PC-3 (cell line): ENCODE results near the gene STX18. TPM values are rescaled to one million over a fixed set of nuclear protein-coding genes. Genes with fewer than 3 reads are reported as not detected.
A peak's percentile ranks its signal among the peaks of the same experiment; 100 is the strongest.

Experiments
- ATAC-seq: fragments of 200-7000 bp; cut with Tn5 transposase; 2 replicates; pipeline ENCODE4 v1.9.1; 2020; ENCODE audit warnings: mild to moderate bottlenecking, moderate library complexity
- BruUV-seq: library from RNA; stranded (reverse); fragments of 400-500 nt; replicated peaks from 2 replicates; lab custom pipeline; 2021; lab: Mats Ljungman, UMichigan
- CTCF ChIA-PET: fragments of 300-600 bp; sonication (Branson Sonifier 250); formaldehyde crosslinking; loops from one replicate; lab custom pipeline; 2022; ENCODE audit warnings: antibody characterized with exemption; lab: Charles Lee
- POLR2A ChIA-PET: fragments of 300-600 bp; sonication (Branson Sonifier 250); formaldehyde crosslinking; loops from one replicate; lab custom pipeline; 2022; ENCODE audit warnings: antibody characterized with exemption; ENCODE audit not compliant: unreplicated experiment; lab: Charles Lee
- DNase-seq: peaks from one replicate; pipeline ENCODE4 v3.0.0-alpha.2; 2015
- H2AFZ ChIP-seq: fragments of 300-600 bp; sonication (generic); 2 replicates; pipeline ENCODE4 v1.6.0; 2016; ENCODE audit warnings: antibody characterized with exemption, low read length
- H3F3A ChIP-seq: fragments of 300-600 bp; sonication (generic); one replicate; pipeline ENCODE4 v1.6.0; 2017; ENCODE audit warnings: antibody characterized with exemption, low read length, control low read depth, mild to moderate bottlenecking; ENCODE audit not compliant: unreplicated experiment
- H3K27ac ChIP-seq: fragments of 300-600 bp; sonication (generic); 2 replicates; pipeline ENCODE4 v1.5.1; 2016; ENCODE audit warnings: mild to moderate bottlenecking, low read length
- H3K27me3 ChIP-seq: fragments of 300-600 bp; sonication (generic); 2 replicates; pipeline ENCODE4 v1.6.1; 2016; ENCODE audit warnings: low read length, mixed read lengths
- H3K36me3 ChIP-seq: fragments of 300-600 bp; sonication (generic); 2 replicates; pipeline ENCODE4 v1.6.1; 2016; ENCODE audit warnings: low read depth, mixed run types, low read length, mixed read lengths
- H3K4me1 ChIP-seq: fragments of 300-600 bp; sonication (generic); 2 replicates; pipeline ENCODE4 v1.5.1; 2016; ENCODE audit warnings: low read length; ENCODE audit not compliant: insufficient read depth
- H3K4me2 ChIP-seq: fragments of 300-600 bp; sonication (generic); 2 replicates; pipeline ENCODE4 v1.6.0; 2016; ENCODE audit warnings: low read length
- H3K4me3 ChIP-seq: fragments of 300-600 bp; sonication (generic); 2 replicates; pipeline ENCODE4 v1.5.1; 2016; ENCODE audit warnings: mild to moderate bottlenecking, low read length, mixed read lengths
- H3K79me2 ChIP-seq: fragments of 300-600 bp; sonication (generic); 2 replicates; pipeline ENCODE4 v1.6.1; 2017; ENCODE audit warnings: low read length, mixed read lengths
- H3K9ac ChIP-seq: fragments of 300-600 bp; sonication (generic); 2 replicates; pipeline ENCODE4 v1.6.0; 2016; ENCODE audit warnings: mild to moderate bottlenecking, low read length
- H3K9me2 ChIP-seq: fragments of 300-600 bp; sonication (generic); replicated peaks from 2 replicates; pipeline ENCODE4 v1.6.1; 2016; ENCODE audit warnings: mixed run types, low read length, mixed read lengths
- H3K9me3 ChIP-seq: fragments of 300-600 bp; sonication (generic); 2 replicates; pipeline ENCODE4 v1.6.1; 2016; ENCODE audit warnings: low read length, mixed read lengths
- H4K20me1 ChIP-seq: fragments of 300-600 bp; sonication (generic); 2 replicates; pipeline ENCODE4 v1.6.1; 2016; ENCODE audit warnings: low read length, mixed read lengths
- EZH2 ChIP-seq: fragments of 300-600 bp; sonication (generic); IDR thresholded peaks from one replicate; pipeline ENCODE4 v1.6.1; 2017; ENCODE audit warnings: antibody characterized with exemption, mild to moderate bottlenecking, low read length; ENCODE audit not compliant: unreplicated experiment
- EZH2phosphoT487 ChIP-seq: fragments of 300-600 bp; sonication (generic); IDR thresholded peaks from 2 replicates; pipeline ENCODE4 v1.6.1; 2018; ENCODE audit warnings: mild to moderate bottlenecking, antibody characterized with exemption, low read length, borderline replicate concordance
- intact Hi-C: fragments of 100-400 bp; cut with micrococcal nuclease; formaldehyde crosslinking; loops from 2 replicates; pipeline ENCODE4 v1.9.0; 2023
- total RNA-seq: library from RNA; depleted of rRNA; stranded (reverse); fragments of >200 nt; gene quantifications from 2 replicates; pipeline ENCODE4 v1.2.3, GENCODE V29; 2014
- TF ChIP-seq, protein P1 (sequence below): fragments of 300-600 bp; sonication (generic); conservative IDR thresholded peaks from 2 replicates; pipeline ENCODE4 v1.5.1; 2017; ENCODE audit warnings: antibody characterized with exemption, low read depth, mild to moderate bottlenecking, low read length

STX18 gene
- total RNA-seq, 1 experiment from 2014 or later: 25.0 TPM

DNA sequence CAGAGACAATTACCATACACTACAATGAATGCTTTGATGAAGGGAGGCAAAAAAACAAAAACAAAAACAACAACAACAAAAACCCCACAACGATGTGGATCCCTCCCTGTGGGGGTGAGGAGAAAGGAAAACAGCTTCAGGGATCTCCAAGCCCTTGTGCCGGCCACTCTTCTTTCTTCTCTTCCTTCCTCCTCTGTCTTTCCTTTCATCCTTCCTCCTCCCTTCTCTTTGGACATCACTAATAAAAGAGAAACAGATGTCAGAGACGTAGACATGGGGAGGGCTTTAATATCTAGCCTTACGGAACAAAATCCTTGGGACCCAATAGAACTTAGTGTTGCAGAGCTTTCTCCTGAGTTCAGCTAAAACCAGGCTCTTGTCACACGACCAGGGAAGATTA, 18.8 kb upstream of the STX18 start:
- ChIA-PET POLR2A (interaction anchor here (0.7 kb wide), 1 partner anchor 852 kb away, joined by 4 read pairs; no protein-coding TSS in a partner anchor), CTCF (no interaction called here)
- Histone ChIP-seq H3K9me2 (no peaks in the 10 kb centered on the region), H3K4me2 (no peak overlapping the region), H3K79me2 (no peaks in the 10 kb centered on the region), H2AFZ (no peak overlapping the region), H3K9me3 (no peaks in the 10 kb centered on the region), H3K27me3 (no peaks in the 10 kb centered on the region), H3K4me1 (peaks cover 8% of the 10 kb centered on the region; the same call in 1 of the 2 replicates), H4K20me1 (no peaks in the 10 kb centered on the region), H3K4me3 (no peak overlapping the region), H3K9ac (no peak overlapping the region), H3F3A (no peaks in the 10 kb centered on the region), H3K36me3 (no peaks in the 10 kb centered on the region), H3K27ac (no peak overlapping the region)
- TF ChIP-seq, protein P1, sequence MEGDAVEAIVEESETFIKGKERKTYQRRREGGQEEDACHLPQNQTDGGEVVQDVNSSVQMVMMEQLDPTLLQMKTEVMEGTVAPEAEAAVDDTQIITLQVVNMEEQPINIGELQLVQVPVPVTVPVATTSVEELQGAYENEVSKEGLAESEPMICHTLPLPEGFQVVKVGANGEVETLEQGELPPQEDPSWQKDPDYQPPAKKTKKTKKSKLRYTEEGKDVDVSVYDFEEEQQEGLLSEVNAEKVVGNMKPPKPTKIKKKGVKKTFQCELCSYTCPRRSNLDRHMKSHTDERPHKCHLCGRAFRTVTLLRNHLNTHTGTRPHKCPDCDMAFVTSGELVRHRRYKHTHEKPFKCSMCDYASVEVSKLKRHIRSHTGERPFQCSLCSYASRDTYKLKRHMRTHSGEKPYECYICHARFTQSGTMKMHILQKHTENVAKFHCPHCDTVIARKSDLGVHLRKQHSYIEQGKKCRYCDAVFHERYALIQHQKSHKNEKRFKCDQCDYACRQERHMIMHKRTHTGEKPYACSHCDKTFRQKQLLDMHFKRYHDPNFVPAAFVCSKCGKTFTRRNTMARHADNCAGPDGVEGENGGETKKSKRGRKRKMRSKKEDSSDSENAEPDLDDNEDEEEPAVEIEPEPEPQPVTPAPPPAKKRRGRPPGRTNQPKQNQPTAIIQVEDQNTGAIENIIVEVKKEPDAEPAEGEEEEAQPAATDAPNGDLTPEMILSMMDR: no peak
- TF ChIP-seq EZH2 (no peak), EZH2phosphoT487 (no peak)
- no TSS peak for BruUV-seq
- DNase-seq (no peak), ATAC-seq (no peak)
- intact Hi-C loops: no loop called here

DNA sequence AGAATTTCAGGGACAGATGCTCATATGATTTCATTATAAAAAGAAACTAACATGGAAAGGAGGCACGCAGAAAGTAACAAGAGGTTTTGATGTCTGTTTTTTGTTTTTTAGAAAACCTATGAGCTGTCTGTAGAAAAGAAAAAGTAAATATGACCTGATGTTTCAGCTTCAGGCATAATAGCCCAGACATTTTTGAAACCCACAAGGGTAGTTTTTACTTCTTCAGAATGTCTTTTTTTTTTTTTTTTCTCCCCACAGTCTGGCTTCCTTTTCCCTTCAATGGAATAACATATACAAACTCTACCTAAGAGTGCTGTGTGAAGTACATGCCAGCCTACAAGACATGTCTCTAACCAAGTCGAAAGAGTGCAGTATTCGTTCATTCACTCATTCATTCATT, 18.3 kb upstream of the STX18 start:
- TF ChIP-seq EZH2phosphoT487 (no peak), EZH2 (no peak)
- TF ChIP-seq, protein P1: no peak
- peaks cover 8% of the 10 kb centered on the region; the same call in 1 of the 2 replicates for H3K4me1 ChIP-seq
- no peaks in the 10 kb centered on the region for H3K27me3 ChIP-seq
- no peak overlapping the region for H2AFZ ChIP-seq
- no peak for DNase-seq
- no TSS peak for BruUV-seq
- H3K36me3 ChIP-seq: no peaks in the 10 kb centered on the region
- ChIA-PET POLR2A (no interaction called here), CTCF (no interaction called here)
- no peaks in the 10 kb centered on the region for H3K79me2 ChIP-seq
- no peak overlapping the region for H3K27ac ChIP-seq
- no peak overlapping the region for H3K9ac ChIP-seq
- H3K4me3 ChIP-seq: no peak overlapping the region
- no peaks in the 10 kb centered on the region for H3K9me2 ChIP-seq
- intact Hi-C loops: no loop called here
- H3K9me3 ChIP-seq: no peaks in the 10 kb centered on the region
- ATAC-seq: no peak
- H4K20me1 ChIP-seq: no peaks in the 10 kb centered on the region
- no peak overlapping the region for H3K4me2 ChIP-seq
- H3F3A ChIP-seq: no peaks in the 10 kb centered on the region

DNA sequence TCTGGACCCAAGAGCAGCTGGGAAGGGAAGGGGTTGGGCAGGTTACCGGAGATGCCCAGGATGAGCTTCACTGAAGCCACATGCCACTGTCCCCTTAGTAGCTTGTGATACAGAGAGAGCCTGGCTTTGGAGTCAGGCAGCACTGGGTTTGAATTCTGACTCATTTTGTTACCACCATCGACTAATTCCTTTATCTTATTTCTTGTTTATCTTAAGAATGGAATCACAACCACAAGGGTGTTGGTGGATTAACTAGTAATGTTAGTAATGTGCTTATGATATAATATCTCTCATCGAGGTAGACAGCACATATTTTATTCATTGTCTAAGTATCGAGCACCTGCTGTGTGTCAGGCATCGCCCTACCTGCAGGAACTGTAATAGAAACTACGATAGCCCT, 17.7 kb upstream of the STX18 start:
- no peaks in the 10 kb centered on the region for H4K20me1 ChIP-seq
- no peaks in the 10 kb centered on the region for H3K9me2 ChIP-seq
- no peak overlapping the region for H3K4me3 ChIP-seq
- no peaks in the 10 kb centered on the region for H3F3A ChIP-seq
- intact Hi-C loops: no loop called here
- no peak overlapping the region for H3K4me2 ChIP-seq
- no peaks in the 10 kb centered on the region for H3K27me3 ChIP-seq
- H3K4me1 ChIP-seq: peaks cover 8% of the 10 kb centered on the region; the same call in 1 of the 2 replicates
- H3K9ac ChIP-seq: no peak overlapping the region
- H3K36me3 ChIP-seq: no peaks in the 10 kb centered on the region
- TF ChIP-seq EZH2phosphoT487 (no peak), EZH2 (no peak)
- TF ChIP-seq, protein P1: no peak
- ChIA-PET CTCF (no interaction called here), POLR2A (no interaction called here)
- no peak overlapping the region for H2AFZ ChIP-seq
- ATAC-seq (no peak), DNase-seq (peak; percentile 26)
- H3K9me3 ChIP-seq: no peaks in the 10 kb centered on the region
- H3K27ac ChIP-seq: no peak overlapping the region
- H3K79me2 ChIP-seq: no peaks in the 10 kb centered on the region
- no TSS peak for BruUV-seq
